ENCODE data around the gene TCEAL4. TPM values are rescaled to one million over a fixed set of nuclear protein-coding genes. Genes with fewer than 3 reads are reported as not detected.

The TCEAL4 gene
- total RNA-seq, 2 experiments from 2014 or later: 4.0 TPM

GRCh38 chrX:103629318-103630170 is 44.2 kb downstream of the TCEAL4 start:
- CTCF ChIA-PET: interaction anchor here (1.0 kb wide), 1 partner anchor 96 kb away, joined by 5 read pairs; no protein-coding TSS in a partner anchor
- H3K27me3 Mint-ChIP-seq (ENCODE audit: low read depth): no peaks in the 10 kb centered on the region
- peak overlapping the region; percentile 83 for H3K4me3 Mint-ChIP-seq
- peak; percentile 20 for DNase-seq
- H3K4me1 Mint-ChIP-seq (ENCODE audit: low read depth): peaks cover 14% of the 10 kb centered on the region
- ATAC-seq: peak; percentile 59
- peak overlapping the region; percentile 76 for H3K27ac Mint-ChIP-seq
- no peaks in the 10 kb centered on the region for H3K36me3 Mint-ChIP-seq (ENCODE audit: low read depth)
- H3K9me3 Mint-ChIP-seq (ENCODE audit: insufficient read depth): no peaks in the 10 kb centered on the region
- POLR2A ChIA-PET: interaction anchor here (1.1 kb wide), 1 partner anchor 19 kb away, joined by 3 read pairs; no protein-coding TSS in a partner anchor

- ChIA-PET CTCF (interaction anchor here (1.0 kb wide), 1 partner anchor 97 kb away, joined by 5 read pairs; no protein-coding TSS in a partner anchor), POLR2A (interaction anchor here (1.1 kb wide), 1 partner anchor 20 kb away, joined by 3 read pairs; no protein-coding TSS in a partner anchor)
- no peaks in the 10 kb centered on the region for H3K27me3 Mint-ChIP-seq (ENCODE audit: low read depth)
- DNase-seq: no peak
- H3K36me3 Mint-ChIP-seq (ENCODE audit: low read depth): no peaks in the 10 kb centered on the region
- H3K9me3 Mint-ChIP-seq (ENCODE audit: insufficient read depth): no peaks in the 10 kb centered on the region
- peak overlapping the region; percentile 83 for H3K4me3 Mint-ChIP-seq
- ATAC-seq: no peak
- H3K4me1 Mint-ChIP-seq (ENCODE audit: low read depth): peaks cover 14% of the 10 kb centered on the region
- H3K27ac Mint-ChIP-seq: no peak overlapping the region
Measured at GRCh38 chrX:103630171-103630511, 44.8 kb downstream of the TCEAL4 start.

- ChIA-PET CTCF (no interaction called here), POLR2A (no interaction called here)
- DNase-seq: no peak
- H3K4me3 Mint-ChIP-seq: no peak overlapping the region
- H3K4me1 Mint-ChIP-seq (ENCODE audit: low read depth): peaks cover 14% of the 10 kb centered on the region
- no peak for ATAC-seq
- H3K9me3 Mint-ChIP-seq (ENCODE audit: insufficient read depth): no peaks in the 10 kb centered on the region
- no peak overlapping the region for H3K27ac Mint-ChIP-seq
- H3K27me3 Mint-ChIP-seq (ENCODE audit: low read depth): no peaks in the 10 kb centered on the region
- H3K36me3 Mint-ChIP-seq (ENCODE audit: low read depth): no peaks in the 10 kb centered on the region
Measured at GRCh38 chrX:103631145-103631544, 45.8 kb downstream of the TCEAL4 start.

GRCh38 chrX:103635436-103635835 is 50.1 kb downstream of the TCEAL4 start:
- no peak for ATAC-seq
- no peak overlapping the region for H3K27ac Mint-ChIP-seq
- H3K4me1 Mint-ChIP-seq (ENCODE audit: low read depth): no peaks in the 10 kb centered on the region
- ChIA-PET POLR2A (no interaction called here), CTCF (no interaction called here)
- H3K4me3 Mint-ChIP-seq: no peak overlapping the region
- H3K27me3 Mint-ChIP-seq (ENCODE audit: low read depth): no peaks in the 10 kb centered on the region
- H3K9me3 Mint-ChIP-seq (ENCODE audit: insufficient read depth): no peaks in the 10 kb centered on the region
- H3K36me3 Mint-ChIP-seq (ENCODE audit: low read depth): no peaks in the 10 kb centered on the region
- DNase-seq: no peak

Other genes starting within 250 kb of the TCEAL4 start
- 1 to 10 TPM in 1 of 2 experiments, under 1 TPM in 1; 0.84 to 1.2 TPM for gene TCEAL9, start 229.0 kb upstream of the TCEAL4 start, total RNA-seq
- 10 to 100 TPM; 11.1 to 11.3 TPM for gene BEX3, start 209.0 kb upstream of the TCEAL4 start, total RNA-seq
- not detected for gene RAB40A, start 66.0 kb upstream of the TCEAL4 start, total RNA-seq
- gene TCEAL3, start 22.4 kb downstream of the TCEAL4 start, total RNA-seq: 1 to 10 TPM; 2.4 to 2.7 TPM
- 1 to 10 TPM; 4.7 to 5.2 TPM for gene TCEAL1, start 43.5 kb downstream of the TCEAL4 start, total RNA-seq
- gene MORF4L2, start 101.2 kb downstream of the TCEAL4 start, total RNA-seq: 100 to 1,000 TPM; 127 to 133 TPM
- gene TMEM31, start 125.4 kb downstream of the TCEAL4 start, total RNA-seq: not detected
- gene PLP1, start 191.3 kb downstream of the TCEAL4 start, total RNA-seq: not detected
- gene RAB9B, start 246.7 kb downstream of the TCEAL4 start, total RNA-seq: under 1 TPM; 0.29 to 0.31 TPM

Measured in activated CD8-positive, alpha-beta T cell treated with anti-CD3 and anti-CD28 coated beads, Interleukin-2, amount 10 ng/mL, durations not matched to agents 7 days and 5 days (primary cell).